ENCODE data around the gene SLBP. TPM values are rescaled to one million over a fixed set of nuclear protein-coding genes. Genes with fewer than 3 reads are reported as not detected.
A peak's percentile ranks its signal among the peaks of the same experiment; 100 is the strongest.

SLBP gene
- total and polyA plus RNA-seq, 10 of the 15 experiments (the other 5 are each of a cell fraction or from before 2014, with no cell fraction given): 94.4 to 278 (median 158) TPM

DNA sequence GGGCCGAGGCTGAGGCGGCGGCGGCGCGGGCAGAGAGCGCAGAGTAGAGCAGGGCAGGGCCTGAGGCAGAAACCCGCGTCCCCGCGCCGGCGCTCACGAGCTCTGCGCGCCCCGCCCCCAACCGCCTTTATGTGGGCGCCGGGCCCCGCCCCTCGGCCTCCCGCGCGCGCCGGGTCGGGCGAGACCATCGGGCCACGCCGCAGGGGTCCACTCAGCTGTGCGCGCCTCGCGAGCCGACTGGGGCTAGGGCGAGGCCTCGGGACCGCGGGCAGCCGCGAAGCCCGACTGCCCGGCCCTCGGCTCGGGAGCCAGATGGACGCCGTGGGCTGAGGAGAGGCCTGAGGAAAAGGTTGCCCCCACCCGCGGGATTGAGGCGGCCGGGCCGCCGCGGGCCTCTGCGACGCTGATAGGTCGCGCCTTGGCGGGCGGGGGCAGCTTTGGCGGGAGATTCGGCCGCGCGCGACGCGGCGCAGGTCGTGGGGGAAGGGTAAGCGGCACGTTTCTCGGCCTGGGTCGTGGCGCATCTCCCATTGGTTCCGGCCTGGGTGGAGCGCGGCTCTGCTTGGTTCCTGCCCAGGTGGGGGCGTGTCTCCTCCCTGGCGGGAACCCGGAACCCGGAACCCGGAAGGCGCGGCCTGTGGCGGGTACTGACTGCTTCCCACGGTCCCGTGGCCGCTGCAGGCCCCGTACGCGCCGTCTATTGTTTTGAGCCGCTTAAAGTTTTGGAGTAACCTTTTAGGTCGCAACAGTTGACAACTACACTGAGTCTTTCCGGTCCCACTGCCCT, at the start of gene SLBP (continued):
- TF ChIP-seq IKZF2 (IDR thresholded peaks at IDR 0.05) (no peak), MYC (IDR thresholded peaks at IDR 0.05; ENCODE audit: insufficient read depth, insufficient read length, insufficient replicate concordance, low read length, severe bottlenecking) (peak; percentile 73), ASH2L (IDR thresholded peaks at IDR 0.05; ENCODE audit: borderline replicate concordance, low read depth) (no peak), POLR2AphosphoS2 (IDR thresholded peaks at IDR 0.05; ENCODE audit: low read depth, low read length) (peak; percentile 95), HDAC6 (IDR thresholded peaks at IDR 0.05; ENCODE audit: unreplicated experiment) (no peak), CBX3 (IDR thresholded peaks at IDR 0.05; ENCODE audit: borderline replicate concordance, low read depth) (no peak), CEBPB (IDR thresholded peaks at IDR 0.05; ENCODE audit: borderline replicate concordance in 1 of 2, low read depth in 2 of 2, low read length in 2 of 2) (no peak)
- TF ChIP-seq, protein P1, sequence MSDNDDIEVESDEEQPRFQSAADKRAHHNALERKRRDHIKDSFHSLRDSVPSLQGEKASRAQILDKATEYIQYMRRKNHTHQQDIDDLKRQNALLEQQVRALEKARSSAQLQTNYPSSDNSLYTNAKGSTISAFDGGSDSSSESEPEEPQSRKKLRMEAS (IDR thresholded peaks at IDR 0.05; ENCODE audit: low read depth, low read length): peak; percentile 93
- TF ChIP-seq, protein P2, sequence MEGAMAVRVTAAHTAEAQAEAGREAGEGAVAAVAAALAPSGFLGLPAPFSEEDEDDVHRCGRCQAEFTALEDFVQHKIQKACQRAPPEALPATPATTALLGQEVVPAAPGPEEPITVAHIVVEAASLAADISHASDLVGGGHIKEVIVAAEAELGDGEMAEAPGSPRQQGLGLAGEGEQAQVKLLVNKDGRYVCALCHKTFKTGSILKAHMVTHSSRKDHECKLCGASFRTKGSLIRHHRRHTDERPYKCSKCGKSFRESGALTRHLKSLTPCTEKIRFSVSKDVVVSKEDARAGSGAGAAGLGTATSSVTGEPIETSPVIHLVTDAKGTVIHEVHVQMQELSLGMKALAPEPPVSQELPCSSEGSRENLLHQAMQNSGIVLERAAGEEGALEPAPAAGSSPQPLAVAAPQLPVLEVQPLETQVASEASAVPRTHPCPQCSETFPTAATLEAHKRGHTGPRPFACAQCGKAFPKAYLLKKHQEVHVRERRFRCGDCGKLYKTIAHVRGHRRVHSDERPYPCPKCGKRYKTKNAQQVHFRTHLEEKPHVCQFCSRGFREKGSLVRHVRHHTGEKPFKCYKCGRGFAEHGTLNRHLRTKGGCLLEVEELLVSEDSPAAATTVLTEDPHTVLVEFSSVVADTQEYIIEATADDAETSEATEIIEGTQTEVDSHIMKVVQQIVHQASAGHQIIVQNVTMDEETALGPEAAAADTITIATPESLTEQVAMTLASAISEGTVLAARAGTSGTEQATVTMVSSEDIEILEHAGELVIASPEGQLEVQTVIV (IDR thresholded peaks at IDR 0.05; ENCODE audit: borderline replicate concordance, partially characterized antibody): peak; percentile 95
- TF ChIP-seq, protein P3, sequence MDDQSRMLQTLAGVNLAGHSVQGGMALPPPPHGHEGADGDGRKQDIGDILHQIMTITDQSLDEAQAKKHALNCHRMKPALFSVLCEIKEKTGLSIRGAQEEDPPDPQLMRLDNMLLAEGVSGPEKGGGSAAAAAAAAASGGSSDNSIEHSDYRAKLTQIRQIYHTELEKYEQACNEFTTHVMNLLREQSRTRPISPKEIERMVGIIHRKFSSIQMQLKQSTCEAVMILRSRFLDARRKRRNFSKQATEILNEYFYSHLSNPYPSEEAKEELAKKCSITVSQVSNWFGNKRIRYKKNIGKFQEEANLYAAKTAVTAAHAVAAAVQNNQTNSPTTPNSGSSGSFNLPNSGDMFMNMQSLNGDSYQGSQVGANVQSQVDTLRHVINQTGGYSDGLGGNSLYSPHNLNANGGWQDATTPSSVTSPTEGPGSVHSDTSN (IDR thresholded peaks at IDR 0.05; ENCODE audit: insufficient replicate concordance, low read depth, low read length): no peak

Data from GM12878 (cell line).